ENCODE data around the gene C19orf73.

DNA sequence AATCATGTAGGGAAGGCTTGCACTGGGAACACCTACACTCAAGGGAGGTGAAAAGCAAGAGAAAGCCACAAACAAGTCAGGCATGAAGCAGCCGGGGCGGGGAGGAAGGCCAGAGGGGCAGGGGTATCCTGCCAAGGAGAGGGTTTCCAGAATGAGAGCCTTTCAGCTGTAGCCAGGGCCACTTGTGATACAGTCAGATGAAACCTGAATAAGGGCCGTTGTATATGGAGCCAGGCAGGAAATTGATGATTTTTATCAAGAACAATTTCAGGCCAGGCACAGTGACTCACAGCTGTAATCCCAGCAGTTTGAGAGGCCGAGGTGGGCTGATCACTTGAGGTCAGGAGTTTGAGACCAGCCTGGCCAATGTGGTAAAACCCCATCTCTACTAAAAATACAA is 43.0 kb upstream of the C19orf73 start:
- TF ChIP-seq CTCF (conservative IDR thresholded peaks at IDR 0.05 in 1 of 2, IDR thresholded peaks at IDR 0.05 in 1 of 2; ENCODE audit: low read depth in 1 of 2, low read length in 2 of 2) (no peak), EZH2 (IDR thresholded peaks at IDR 0.05; ENCODE audit: low read length, missing control alignments) (no peak)
